ENCODE results near the gene SLC7A10. TPM values are rescaled to one million over a fixed set of nuclear protein-coding genes. Genes with fewer than 3 reads are reported as not detected.
A peak's percentile ranks its signal among the peaks of the same experiment; 100 is the strongest.

The SLC7A10 gene
- total RNA-seq, 2 donors from 2014 or later, result 0.22 TPM; not detected in 1

DNA sequence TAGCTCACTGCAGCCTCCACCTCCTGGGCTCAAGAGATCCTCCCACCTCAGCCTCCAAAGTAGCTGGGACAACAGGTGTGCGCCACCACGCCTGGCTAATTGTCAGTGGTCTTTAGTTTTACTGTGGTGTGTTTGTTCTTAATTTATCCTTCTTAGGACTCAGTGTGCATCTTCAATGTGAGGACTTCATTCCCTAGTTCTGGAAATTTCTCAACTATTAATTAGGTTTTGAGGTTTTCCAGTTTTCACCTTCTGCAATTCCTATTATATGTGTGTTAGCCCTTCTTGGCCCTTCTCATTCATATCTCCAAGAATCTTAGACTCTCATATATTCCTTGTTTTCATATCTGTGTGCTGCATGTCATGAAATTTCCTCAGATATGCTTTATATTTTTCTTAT is 32.2 kb upstream of the SLC7A10 start:
- ATAC-seq (no peak), DNase-seq (no peak)
- intact Hi-C loops (cut with DNase I, micrococcal nuclease), result no loop called here

DNA sequence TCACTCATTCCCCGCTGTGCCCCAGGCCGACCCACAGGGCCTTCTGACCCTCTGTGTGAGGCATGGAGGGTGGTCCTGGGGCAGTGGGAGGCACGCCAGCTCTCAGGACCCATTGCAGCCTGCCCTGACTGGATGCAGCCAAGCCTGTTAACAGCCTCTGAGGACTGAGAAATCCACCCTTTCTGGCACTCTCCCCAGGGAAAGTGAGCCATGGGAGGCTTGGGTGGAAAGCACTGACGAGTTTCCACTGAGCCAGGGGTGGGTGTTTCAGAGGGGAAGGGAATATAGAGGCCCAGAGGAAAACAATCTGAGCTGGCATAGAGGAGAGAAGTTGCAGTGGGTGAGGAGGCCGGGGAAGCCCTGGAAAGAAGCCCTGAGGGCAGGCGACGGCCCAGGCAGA is 30.6 kb upstream of the SLC7A10 start:
- no peak for ATAC-seq
- no peak for DNase-seq
- intact Hi-C loops (cut with DNase I, micrococcal nuclease), result no loop called here

DNA sequence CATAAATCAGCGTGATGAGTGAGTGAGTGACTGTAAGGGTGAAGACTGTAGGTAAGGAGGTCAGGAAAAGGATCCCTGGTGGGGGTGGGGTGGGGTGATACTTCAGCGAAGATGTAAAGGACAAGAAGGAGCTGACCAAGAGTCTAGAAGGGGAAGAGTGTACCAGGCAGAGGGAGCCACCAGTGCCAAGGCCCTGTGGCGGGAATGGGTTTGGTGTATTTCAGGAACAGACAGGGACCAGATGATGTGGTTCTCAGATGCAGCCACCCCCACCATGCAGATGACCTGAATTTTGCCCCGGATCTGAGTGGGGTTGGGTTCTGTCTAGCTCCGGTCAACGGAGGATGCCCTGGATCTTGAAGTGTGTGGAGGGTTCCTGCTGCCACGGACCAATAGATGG is 30.1 kb upstream of the SLC7A10 start:
- intact Hi-C loops (cut with DNase I, micrococcal nuclease), result no loop called here
- no peak for ATAC-seq

GRCh38 chr19:33254245-33254824 is 28.7 kb upstream of the SLC7A10 start:
- DNase-seq, result no peak
- no peak for ATAC-seq
- intact Hi-C loops (cut with DNase I, micrococcal nuclease), result no loop called here

More for the DNA sequence above, 30.1 kb upstream of the SLC7A10 start:
- no peak for DNase-seq

GRCh38 chr19:33252971-33253370 is 27.3 kb upstream of the SLC7A10 start:
- no peak for DNase-seq
- intact Hi-C loops (cut with DNase I, micrococcal nuclease), result no loop called here
- no peak for ATAC-seq

GRCh38 chr19:33252418-33252962 is 26.8 kb upstream of the SLC7A10 start:
- DNase-seq (no peak), ATAC-seq (no peak)
- intact Hi-C loops (cut with DNase I, micrococcal nuclease), result no loop called here

DNA sequence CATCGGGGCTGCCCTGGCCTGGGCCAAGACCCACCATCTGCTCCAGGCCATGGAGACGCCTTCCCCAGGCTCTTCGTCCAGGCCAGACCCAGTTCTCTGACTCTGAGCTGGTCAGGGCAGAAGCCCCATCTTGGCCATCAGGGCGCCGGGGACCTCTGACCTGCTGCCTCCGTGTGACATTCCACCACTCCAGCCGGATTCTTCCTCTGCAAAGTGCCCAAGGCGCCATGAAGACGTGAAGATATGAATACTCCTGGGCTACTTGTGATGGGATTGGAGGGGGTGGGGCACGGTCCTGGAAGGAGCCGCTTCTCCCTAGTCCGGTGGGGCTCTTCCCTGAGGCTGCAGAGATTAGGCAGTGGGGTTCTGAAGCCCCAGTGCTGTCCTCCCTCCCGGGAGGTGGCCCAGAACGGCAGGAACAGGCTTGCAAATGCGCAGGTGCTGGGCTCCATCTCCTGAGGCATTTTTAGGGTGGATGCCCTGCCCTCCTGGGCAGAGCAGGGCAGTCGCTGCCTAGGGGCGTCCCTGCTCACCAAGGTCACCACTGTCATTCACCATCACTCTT is 26.0 kb upstream of the SLC7A10 start:
- intact Hi-C loops (cut with DNase I, micrococcal nuclease), result no loop called here
- ATAC-seq (no peak), DNase-seq (no peak)

DNA sequence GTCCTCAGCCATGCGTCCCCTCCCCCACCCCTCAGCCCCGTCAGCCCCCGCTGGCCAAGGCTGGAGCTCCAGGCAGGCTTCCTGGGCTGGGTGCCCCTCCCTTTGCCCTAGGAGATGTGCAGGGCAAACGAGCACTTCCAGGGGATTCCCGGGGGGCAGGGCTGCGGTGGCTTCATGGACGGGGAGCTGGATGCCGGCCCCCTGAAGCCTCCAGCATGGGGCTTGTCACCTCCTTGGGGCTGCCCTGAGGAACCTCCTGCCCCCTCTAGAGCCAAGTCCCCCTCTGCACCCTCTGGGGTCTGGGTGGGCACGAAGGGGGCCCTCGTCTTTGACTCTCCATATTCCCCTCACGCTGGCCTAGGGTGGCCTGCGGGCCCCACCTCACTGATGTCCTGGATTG is 25.4 kb upstream of the SLC7A10 start:
- DNase-seq (no peak), ATAC-seq (no peak)
- intact Hi-C loops (cut with DNase I, micrococcal nuclease), result no loop called here

DNA sequence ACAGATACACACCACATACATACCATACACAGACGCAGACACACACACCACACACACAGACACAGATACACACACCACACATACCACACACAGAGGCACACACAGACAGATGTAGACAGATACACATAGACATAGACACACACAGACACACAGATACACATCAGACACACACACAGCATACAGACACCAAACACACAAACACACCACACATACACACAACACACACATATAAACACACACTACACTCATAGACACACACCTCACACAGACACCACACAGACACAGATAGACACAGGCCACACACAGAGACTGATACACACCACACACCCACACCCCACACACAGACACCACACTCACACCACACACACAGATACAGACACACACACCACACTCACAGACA is 24.9 kb upstream of the SLC7A10 start:
- no peak for ATAC-seq
- intact Hi-C loops (cut with DNase I, micrococcal nuclease), result no loop called here
- DNase-seq, result no peak

DNA sequence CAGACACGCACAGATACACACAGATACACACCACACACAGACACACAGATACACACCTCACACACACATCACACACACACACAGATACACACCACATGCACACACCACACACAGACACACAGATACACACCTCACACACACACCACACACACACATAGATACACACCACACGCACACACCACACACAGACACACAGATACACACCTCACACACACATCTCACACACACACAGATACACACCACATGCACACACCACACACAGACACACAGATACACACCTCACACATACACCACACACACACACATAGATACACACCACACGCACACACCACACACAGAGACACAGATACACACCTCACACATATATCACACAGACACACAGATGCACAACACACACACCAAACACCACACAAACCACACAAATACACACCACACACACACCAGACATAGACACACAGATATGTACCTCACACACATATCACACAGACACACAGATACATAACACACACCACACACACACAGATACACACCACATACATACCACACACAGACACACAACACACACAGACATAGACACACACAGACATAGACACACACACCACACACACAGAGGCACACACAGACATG is 24.2 kb upstream of the SLC7A10 start:
- intact Hi-C loops (cut with DNase I, micrococcal nuclease), result no loop called here
- ATAC-seq, result no peak
- DNase-seq, result no peak

GRCh38 chr19:33248954-33249613 is 23.4 kb upstream of the SLC7A10 start:
- intact Hi-C loops (cut with DNase I, micrococcal nuclease), result no loop called here
- DNase-seq, result no peak
- ATAC-seq, result peak; percentile 71

- peak; percentile 14 for ATAC-seq
- no peak for DNase-seq
- intact Hi-C loops (cut with DNase I, micrococcal nuclease), result no loop called here
Observed at GRCh38 chr19:33248553-33248953, 22.9 kb upstream of the SLC7A10 start.

DNA sequence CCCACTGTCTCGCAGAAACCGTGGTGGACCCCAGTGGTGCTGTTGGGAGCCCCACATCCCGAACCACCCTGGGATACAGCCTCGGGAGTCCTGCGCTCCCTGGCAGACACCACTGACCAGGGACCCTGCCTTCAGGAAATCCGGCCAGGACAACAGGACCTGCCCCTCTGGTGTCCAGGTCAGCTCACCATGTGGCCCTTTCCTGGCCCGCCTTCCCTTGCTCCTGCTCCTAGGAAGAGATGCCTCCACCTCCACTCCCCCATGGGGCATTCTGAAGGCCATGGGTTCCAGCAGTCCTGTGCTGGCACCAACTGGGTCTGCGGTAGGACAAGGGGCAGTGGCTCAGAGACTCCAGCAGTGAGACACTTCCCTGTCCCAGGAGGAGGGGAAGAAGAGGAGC is 22.5 kb upstream of the SLC7A10 start:
- no peak for ATAC-seq
- intact Hi-C loops (cut with DNase I, micrococcal nuclease), result no loop called here

GRCh38 chr19:33247441-33247819 is 21.8 kb upstream of the SLC7A10 start:
- no peak for ATAC-seq
- intact Hi-C loops (cut with DNase I, micrococcal nuclease), result no loop called here
- DNase-seq, result no peak

More for the DNA sequence above, 22.5 kb upstream of the SLC7A10 start:
- no peak for DNase-seq

GRCh38 chr19:33246709-33247440 is 21.2 kb upstream of the SLC7A10 start:
- DNase-seq (no peak), ATAC-seq (no peak)
- intact Hi-C loops (cut with DNase I, micrococcal nuclease), result no loop called here

DNA sequence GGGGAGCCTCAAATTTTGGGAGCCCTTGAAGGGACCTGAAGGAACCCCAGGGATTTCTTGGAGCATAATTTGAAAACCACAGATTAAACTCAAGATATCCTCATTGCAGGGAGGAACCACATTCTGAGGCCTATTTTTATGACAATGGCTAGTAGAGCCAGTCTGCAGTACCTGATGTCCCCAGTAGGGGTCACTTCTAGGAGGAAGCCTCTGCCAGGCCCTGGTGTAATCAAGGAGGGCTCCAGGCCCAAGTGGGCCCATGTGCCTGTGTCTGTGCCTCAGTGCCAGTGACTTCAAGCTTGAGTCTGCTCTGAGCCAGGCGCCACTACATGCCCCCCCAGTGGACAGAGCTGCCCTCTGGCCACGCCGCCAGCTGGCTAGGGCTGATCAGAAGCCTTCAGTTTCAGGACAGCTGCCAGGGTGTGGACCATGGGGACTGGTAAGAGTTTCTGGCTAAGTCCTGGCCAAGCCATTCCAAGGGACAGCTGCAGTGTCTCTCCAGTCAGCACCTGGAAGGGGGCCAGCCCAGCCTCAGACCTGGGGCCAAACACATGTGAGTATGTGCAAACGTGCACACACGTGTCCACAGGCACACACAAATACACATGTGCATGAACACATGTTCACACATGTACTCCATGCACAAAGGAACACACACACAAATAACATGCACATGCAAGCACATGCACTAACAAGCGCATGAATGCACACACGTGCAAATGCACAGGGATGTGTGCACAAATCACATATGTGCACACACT is 20.5 kb upstream of the SLC7A10 start:
- intact Hi-C loops (cut with DNase I, micrococcal nuclease), result no loop called here
- no peak for DNase-seq
- ATAC-seq, result no peak

DNA sequence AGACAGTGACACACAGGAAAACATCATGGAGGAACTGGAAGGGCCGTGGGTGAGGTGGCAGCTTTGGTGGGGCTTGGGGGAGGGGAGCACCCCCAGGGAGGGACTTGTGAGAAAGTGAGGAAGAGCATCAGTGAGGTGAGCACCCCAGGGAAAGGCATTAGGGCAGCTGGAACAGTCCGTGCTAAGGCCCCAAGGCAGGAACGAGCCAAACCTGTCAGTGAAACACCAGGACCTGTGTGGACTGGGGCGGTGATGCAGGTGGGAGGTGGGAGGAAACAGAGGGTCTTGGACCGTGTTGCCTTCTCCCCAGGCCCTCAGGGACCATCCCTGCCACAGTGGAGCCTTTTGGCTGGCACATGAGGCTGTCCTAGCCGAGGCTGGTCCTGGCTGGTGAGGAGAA is 17.3 kb upstream of the SLC7A10 start:
- intact Hi-C loops (cut with DNase I, micrococcal nuclease), result loop anchor here (2.0 to 5.0 kb wide), 2 partner anchors 164 to 166 kb away; no protein-coding TSS in a partner anchor
- no peak for ATAC-seq
- DNase-seq, result no peak

GRCh38 chr19:33242131-33242530 is 16.5 kb upstream of the SLC7A10 start:
- ATAC-seq (no peak), DNase-seq (no peak)
- intact Hi-C loops (cut with DNase I, micrococcal nuclease), result loop anchor here (2.0 to 5.0 kb wide), 2 partner anchors 165 to 167 kb away; no protein-coding TSS in a partner anchor
